Measurements from ENCODE around the gene RNF8.
A peak's percentile ranks its signal among the peaks of the same experiment; 100 is the strongest.

Gene RNF8

DNA sequence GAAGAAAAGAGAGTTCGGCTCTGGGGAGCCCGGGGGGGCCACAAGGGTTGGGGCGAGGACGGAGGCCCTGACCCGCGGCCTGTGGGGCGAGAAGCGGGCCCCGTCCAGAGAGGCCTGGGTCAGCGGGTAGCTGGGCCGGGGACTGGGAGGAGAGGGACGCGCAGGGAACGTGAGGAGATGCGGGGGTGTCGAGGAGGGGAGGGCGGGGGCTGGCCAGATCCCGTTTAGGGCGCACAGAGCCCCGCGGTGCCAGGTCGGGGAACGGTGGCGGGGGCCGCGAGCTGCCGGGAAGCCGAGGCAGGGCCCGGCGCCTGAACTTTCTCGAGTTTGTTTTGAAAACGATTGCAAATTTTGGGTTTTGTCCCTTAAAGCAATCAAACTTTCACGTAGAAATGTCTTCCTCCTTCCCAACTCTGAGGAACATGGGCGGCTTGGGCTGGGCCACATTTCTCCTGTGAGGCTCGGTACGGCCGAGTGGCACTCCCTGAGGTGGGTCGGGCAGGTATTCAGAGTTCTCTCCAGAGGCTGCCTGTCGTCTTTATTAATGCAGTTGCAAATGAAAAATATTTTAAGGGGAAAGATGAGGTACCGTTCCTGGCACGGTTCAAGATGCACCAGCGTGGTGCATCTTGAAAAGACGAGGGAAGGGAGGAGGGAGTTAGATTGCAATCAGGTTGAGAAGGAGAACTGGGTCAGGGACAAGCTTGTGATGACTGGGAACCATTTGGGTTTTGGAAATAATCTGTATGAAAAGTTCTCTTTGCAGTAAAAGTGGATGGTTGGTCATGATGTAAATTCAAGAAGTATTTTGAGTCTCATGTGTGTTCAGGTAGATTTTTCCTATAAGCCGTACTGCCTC, 972 bp downstream of the RNF8 start:
- DNase-seq (ENCODE audit: low read depth, low spot score): no peak

DNA sequence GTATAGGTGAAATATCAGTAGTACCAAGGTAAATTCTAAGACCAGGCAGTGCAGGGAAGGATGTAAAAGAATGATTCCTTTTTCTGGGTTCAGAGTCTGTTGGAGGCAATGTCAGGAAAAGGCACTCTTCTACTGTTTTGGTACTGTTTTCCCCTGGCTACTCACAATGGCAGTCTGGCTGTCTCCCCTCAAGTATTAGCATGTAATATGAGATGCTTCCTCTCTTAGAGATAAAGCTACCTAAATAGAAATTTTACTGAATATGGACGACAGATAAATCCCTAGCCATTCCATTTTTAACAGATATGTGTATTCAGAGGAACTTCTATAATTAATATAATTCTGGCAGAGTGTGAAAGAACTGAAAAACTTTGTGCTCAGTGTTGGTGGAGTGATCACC, 3.5 kb downstream of the RNF8 start:
- no peak overlapping the region for H3K27ac ChIP-seq
- DNase-seq (ENCODE audit: low read depth, low spot score): no peak

More for the DNA sequence above, 972 bp downstream of the RNF8 start:
- H3K27ac ChIP-seq: peak overlapping the region; percentile 20

DNA sequence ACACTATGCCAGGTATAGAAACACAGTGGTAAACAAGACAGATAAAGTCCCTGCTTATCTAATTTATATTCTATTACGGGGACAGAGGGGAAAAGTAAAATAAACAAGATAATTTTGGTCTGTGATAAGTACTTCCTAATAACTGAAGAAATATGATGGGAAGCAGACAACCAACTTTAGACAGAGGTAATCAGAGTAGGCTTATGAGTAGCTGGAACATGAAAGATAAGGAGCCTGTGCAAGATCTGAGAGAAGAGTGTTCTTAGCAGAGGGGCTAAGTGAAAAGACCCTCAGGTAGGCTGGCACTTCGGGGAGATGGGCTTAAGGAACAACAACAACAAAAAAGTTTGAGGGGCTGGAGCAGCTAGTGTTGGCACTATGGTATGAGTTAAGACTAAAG, 4.1 kb downstream of the RNF8 start:
- H3K27ac ChIP-seq: no peak overlapping the region
- DNase-seq (ENCODE audit: low read depth, low spot score): no peak

DNA sequence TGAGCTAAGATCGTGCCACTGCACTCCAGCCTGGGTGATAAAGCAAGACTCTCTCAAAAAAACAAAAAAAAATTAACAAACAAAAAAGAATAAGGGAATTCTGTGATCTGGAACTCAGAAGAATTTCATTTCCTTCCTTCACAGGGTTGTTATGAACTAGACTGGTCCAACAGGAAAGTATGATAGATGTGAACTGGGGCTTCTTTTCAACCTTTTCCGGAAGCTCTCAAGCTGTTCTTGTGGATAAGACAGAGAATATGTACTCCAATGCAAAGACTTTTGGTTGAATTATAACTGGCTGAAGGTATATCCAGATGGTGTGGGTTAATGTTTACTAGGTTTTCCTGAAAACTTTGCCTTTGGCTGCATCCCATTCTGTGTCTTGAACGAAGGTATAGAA, 5.3 kb downstream of the RNF8 start:
- no peak overlapping the region for H3K27ac ChIP-seq
- DNase-seq (ENCODE audit: low read depth, low spot score): no peak

DNA sequence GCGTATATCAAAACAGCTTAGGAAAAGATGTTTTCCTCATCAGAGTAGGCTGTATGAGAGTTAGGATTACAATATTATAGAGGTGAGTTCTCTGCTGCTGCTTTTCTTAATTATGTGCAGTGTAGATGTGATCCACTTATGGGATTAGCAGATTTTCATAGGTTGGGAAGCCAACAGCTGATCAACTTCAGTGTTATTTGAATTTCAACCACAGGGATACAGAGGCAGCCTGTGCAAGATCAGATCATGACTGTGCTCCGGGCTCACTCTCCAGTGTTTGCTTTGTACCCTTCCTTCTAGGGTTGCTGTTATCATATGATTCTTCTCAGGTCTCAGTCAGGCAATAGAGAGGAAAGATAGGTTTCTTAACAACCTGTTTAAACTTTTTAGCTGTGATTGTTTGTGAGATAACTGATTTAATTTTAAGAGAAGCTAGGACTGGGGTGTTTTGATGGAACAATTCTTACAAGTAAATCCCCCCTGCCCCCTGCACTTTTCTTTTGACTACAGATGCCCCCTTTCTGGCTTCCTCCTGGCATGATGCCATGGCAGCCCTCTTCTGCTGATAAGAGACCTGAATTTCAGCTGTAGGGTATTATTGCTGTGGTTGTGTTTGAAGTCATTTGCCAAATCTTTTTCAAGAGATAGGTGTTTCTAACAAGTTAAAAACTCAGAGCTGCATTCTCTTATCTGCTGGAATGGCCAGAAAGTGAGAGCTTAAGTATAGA, 8.5 kb downstream of the RNF8 start:
- no peak for DNase-seq (ENCODE audit: low read depth, low spot score)
- H3K27ac ChIP-seq: no peak overlapping the region

DNA sequence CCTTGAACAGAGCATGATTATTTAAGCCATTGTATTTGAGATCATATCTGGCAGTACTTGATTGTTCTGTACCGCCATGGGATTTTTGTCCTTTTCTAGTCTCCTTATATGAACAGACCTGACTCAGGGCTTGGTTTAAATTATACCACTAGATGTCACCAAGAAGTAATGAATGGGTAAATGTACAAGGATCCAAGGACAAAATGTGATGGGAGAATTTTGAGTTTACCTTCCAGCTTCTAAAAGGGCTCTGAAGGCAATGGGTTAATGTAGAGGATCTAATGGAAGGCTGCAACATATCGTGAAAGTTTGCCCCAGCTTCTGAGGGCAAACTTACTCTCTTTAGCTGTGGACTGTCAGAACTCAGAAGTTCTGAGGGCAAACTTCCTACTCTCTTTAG, 12.0 kb downstream of the RNF8 start:
- DNase-seq (ENCODE audit: low read depth, low spot score): no peak
- no peak overlapping the region for H3K27ac ChIP-seq

DNA sequence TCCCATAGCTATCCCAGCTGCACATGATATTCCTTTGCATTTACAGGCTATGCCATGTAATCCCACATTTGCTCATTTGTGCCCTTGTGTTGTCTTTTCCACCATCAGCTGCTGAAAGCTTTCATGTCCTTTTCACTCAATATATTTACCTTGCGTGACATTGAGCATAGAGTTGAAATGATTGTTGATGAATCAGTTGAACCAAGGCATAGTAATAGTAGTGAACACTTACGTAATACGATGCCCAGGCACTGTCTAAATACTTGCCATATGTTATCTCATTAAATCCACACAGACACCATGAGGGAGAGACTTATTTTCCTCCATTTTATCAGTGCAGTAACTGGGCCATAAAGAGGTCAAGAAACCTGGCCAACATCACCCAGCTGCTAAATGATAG, 13.1 kb downstream of the RNF8 start:
- no peak overlapping the region for H3K27ac ChIP-seq
- DNase-seq (ENCODE audit: low read depth, low spot score): no peak

DNA sequence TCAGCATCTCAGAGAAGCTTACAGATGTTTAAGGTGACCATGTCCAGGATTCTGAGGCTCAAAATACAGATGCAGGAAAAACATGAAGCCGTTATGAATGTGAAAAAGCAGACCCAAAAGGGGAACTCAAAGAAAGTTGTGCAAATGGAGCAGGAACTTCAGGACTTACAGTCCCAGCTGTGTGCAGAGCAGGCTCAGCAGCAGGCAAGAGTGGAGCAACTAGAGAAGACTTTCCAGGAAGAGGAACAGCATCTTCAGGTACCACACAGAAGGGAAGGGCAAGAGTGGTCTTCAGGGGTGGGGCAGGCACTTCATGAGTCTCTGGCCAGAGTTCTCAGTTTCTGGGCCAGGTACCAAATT, 15.2 kb downstream of the RNF8 start:
- DNase-seq (ENCODE audit: low read depth, low spot score): no peak
- H3K27ac ChIP-seq: no peak overlapping the region

DNA sequence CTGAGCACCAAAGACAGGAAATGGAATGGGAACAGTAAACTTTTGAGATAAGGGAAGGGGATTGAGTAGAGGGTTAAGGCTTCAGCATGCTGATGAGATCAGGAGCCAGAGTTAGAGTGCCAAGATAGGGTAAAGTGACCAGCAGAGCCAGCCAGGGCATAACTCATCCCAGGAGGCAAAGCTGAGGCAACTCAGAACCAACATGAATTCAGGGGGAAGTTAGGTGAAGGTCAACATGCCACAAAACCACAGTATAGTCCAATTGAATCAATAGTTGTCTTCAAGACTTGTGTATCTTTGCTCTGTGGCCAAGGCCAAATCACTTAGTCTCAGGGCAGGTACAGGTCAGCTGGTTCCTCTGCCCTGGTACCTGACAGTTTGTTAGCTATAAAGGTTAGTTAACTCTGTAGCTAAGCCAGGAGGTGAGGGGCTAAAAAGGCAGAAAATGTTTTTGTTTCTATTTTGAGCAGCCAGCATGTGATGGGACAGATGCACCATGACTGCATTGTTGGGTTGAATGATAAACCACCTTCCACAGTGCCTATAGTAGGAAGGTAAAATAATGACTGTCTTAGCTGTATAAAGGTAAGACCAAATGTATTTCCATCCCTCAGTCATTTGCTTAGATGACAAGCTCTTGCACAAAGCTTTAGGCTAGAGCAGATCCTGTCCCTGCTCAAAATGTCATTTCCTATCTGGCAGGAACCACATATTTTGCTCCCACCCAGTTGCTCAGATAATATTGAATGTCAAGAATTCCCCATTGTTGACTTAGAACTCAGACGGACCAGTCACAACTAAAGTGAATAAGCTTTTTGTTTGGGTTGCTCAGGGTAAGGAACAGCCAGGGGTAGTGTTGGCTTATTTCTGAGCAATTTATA, 15.8 kb downstream of the RNF8 start:
- peak overlapping the region; percentile 17 for H3K27ac ChIP-seq

DNA sequence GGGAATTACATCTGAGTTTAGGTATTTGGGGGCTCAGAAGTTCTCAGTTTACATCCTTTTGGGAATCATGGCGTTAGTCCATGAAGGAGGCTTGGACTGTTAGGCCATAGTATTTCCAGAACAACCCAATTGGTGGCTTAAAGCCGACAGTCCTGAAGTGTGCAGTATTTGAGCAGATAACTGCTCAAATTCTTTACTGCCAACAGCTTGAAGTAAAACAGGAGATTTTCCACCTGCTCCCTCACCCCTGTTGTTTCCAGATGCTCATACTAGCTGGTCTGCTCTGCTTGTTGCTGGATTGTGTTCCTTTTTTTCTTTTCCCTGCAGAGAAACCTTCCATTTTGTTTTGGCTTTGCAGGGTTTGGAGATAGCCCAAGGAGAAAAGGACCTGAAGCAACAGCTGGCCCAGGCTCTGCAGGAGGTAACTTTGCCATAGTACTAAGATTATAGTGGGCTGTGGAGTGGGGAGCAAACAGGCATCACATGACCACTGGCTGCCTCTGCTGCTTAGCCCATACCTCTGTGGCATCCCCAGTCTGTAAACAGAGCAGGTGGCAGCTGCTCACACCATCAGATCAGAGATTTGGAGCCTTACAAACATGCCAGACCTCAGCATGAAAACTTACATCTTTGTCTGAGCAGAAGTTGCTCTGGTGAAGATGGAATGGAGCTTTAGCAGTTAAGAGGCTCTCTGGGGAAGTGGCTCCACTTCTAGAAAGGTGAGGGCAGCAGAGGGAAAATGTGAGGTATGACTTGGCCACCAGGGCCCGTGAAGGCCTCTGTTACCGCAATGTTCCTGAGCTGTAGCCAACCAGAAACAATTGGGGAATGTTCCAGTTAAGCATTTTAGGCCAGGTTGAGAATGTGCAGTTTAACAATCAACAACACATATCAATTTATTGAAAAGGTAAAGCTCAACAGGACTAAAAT, 17.6 kb downstream of the RNF8 start:
- H3K27ac ChIP-seq: no peak overlapping the region
- no peak for DNase-seq (ENCODE audit: low read depth, low spot score)

More for the DNA sequence above, 15.8 kb downstream of the RNF8 start:
- no peak for DNase-seq (ENCODE audit: low read depth, low spot score)

DNA sequence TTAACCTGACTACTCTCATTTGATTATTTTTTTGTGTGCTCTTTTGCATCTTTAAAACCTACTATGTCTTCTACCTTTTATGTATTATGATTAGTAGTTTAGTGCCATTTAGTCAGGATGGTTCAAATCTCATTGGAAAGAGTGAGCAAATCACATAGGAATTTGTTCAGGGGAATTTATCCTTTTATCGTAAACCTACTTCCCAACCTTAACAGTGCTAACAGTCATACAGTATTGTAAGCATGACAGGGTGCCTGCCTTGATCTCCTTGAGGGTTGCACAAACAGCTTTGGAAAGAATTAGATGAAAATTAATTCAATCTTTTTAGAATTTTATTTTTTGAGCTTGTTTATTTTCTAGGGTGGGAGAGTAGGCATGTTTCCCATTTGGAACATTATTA, 18.3 kb downstream of the RNF8 start:
- no peak overlapping the region for H3K27ac ChIP-seq
- DNase-seq (ENCODE audit: low read depth, low spot score): no peak

DNA sequence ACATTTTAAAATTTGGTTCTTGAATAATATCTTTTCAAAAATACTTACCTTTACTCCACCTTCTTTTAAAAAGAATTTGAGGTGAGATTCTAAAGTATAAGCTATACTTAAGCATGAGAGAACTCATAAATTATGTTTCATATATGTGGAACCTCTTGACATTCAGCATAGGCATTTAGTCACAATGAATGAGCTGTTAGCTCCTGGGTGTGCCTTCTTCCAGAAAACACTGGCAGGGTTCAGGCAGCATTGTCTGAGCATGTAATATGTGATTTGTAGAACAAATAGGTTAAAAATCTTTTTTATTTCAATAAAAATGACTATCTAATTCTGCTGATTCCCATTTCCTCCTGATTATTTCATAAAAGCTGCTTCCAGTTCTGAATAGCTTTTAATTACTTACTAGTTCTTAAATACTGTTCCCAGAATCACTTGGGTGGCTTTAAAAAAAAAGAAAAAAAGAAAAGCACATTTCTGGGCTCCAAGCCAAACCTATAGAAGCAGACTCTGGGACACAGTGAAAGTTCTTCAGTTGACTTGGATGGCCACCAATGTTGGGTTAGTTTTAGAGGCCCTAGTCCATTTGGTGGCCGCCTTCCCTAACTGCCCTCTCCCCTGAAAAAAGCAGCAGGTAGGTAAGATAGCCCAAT, 20.2 kb downstream of the RNF8 start:
- no peak for DNase-seq (ENCODE audit: low read depth, low spot score)
- H3K27ac ChIP-seq: peak overlapping the region; percentile 19

DNA sequence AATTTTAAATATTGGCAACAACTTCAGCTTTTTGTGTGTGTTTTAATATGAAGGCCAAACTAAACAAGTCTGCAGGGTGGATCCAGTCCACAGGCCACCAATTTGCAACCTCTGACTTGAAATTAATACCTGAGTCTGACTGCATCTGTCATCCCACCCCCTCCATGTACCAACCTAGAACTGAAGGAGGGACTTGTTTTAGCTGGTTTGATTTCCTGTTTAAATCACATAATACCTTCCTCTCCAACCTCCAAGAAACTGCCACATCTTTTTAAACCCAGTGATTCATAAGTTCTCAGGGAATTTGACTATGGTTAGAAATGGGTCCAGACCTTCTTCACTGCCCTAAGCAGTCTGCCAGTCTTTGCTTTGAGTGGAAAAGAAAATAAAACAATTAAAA, 21.6 kb downstream of the RNF8 start:
- peak overlapping the region; percentile 14 for H3K27ac ChIP-seq

DNA sequence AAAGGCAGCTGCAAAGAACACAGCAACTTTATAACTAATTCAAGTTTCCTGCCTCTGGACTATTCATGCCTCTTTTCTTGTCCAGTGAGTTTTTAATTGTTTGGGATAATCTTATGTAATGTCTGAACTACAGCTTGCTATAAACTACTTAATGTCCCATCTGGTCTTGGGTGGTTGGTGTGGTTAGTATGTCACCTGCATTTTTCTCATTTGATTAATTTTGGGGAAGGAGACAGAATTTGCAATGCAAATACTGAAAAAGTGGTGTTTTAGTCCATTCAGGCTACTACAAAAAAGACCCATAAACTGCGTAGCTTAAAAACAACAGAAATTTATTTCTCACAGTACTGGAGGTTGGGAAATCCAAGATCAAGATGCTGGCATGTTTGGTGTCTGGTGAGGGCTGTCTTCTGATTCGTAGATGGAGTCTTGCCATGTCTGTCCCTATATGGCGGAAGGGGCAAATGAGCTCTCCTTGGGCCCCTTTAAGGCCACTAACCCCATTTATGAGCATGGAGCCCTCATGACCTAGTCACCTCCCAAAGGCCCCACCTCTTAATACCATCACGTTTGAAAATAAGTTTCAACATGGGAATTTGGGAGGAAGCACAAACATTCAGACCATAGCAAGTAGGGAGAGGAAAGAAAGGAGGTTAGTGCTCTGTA, 22.4 kb downstream of the RNF8 start:
- no peak for DNase-seq (ENCODE audit: low read depth, low spot score)
- H3K27ac ChIP-seq: no peak overlapping the region

More for the DNA sequence above, 21.6 kb downstream of the RNF8 start:
- no peak for DNase-seq (ENCODE audit: low read depth, low spot score)

DNA sequence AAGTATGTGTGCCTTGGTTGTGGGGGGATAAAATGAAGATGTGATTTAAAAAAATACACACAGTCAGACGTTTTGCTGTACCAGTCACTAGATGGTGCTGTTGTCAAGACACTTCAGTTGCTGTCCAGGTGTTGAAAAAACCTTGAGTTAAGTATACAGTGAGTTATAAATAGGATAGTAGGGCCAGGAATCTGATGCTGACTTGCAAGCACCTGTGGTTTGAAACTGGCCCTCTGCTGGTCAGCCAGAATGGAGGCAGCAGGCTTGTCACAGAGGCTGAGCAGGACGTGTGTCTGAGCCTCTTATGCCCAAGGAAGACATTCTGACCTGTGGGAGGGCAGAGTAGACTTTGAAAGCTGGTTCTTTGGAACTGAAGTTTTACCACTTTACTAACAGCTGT, 27.8 kb downstream of the RNF8 start:
- peak; percentile 68 for DNase-seq (ENCODE audit: low read depth, low spot score)
- H3K27ac ChIP-seq: no peak overlapping the region

DNA sequence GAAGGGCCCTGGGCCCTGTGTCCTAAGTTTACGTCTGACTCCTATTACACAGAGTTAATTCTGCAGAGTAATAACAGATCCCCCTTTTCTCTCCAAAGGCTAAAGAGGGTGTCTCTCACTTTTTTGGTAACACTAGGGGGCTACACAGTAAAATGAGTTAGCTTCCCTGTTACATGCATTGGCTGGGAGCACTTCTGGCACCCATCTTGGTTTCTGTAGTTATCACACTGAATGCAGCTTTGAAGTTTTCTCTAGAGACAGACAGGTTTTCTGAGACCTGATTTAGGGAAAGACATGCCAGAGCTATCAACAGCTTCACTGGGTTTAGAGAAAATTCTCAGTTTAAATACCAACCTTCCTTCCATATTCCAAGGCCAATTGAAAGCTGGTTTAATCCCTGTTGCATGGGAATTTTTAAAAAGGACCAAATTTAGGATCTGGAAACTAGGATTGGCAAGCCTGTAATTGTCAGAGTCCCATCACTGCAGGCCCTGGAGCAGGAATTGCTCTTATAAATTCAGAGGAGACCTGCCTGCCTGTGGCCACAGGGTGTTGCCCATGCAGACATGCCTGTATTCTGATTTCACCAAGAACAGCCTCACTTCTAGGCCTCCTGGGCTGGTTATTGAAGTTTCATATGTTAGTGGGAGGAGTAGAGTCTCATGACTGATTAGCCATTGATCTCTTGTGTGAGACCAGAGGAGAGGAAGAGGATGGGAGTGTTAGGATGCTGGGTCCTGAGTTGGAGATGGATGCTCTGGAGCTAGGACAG, 29.4 kb downstream of the RNF8 start:
- DNase-seq (ENCODE audit: low read depth, low spot score): no peak

DNA sequence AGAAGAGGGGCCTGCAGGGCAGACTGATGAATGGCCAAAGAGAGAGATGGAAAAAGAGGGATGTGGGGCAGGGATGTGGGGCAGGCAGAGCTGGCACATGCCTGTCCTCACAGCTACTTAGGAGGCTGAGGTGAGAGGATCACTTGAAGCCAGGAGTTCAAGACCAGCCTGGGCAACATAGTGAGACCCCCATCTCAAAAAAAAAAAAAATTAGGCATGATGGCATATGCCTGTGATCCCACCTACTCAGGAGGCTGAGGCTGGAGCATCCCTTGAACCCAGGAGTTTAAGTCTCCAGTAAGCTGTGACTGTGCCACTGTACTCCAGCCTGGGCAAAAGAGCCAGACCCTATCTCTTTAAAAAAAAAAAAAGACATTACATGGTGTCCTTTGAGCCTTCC, 34.8 kb downstream of the RNF8 start:
- H3K27ac ChIP-seq: no peak overlapping the region
- DNase-seq (ENCODE audit: low read depth, low spot score): no peak

More for the DNA sequence above, 29.4 kb downstream of the RNF8 start:
- no peak overlapping the region for H3K27ac ChIP-seq

DNA sequence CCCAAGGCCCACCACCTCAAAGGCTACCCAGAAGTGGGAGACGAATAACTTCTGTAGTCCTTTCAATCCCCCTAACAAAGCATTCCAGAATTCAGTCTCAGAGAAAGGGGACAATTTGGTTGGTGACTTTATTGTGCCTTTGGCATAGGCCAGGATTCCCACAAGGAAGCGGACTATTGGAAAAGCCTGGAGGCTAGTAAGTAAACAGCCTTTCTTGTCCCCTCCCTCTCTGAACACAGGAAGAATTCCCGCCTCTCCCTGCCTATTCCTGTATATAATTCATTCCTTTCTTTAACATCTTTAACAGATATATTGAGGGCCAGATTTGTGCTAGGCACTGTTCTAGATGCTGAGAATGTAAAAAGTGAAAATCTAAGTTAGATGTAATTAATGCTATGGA, 36.1 kb downstream of the RNF8 start:
- no peak overlapping the region for H3K27ac ChIP-seq
- DNase-seq (ENCODE audit: low read depth, low spot score): no peak

All from epithelial cell of prostate (primary cell).